DOHH2 (cell line): ENCODE measurements around the gene LMO2.

Experiments
- H3F3A ChIP-seq: fragments of 200-600 bp; sonication (generic), shearing (Covaris generic); 2 replicates; pipeline ENCODE4 v1.6.0; 2016; ENCODE audit warnings: antibody characterized with exemption, mild to moderate bottlenecking; ENCODE audit not compliant: control insufficient read depth, insufficient read depth
- H3K27ac ChIP-seq: fragments of 200-600 bp; sonication (generic); 2 replicates; pipeline ENCODE4 v1.5.1; 2014; ENCODE audit warnings: low read depth, mild to moderate bottlenecking, low read length, moderate library complexity
- H3K27me3 ChIP-seq: fragments of 200-600 bp; sonication (generic); 2 replicates; pipeline ENCODE4 v1.6.1; 2014; ENCODE audit warnings: mild to moderate bottlenecking, low read length, mixed read lengths; ENCODE audit not compliant: control insufficient read depth
- H3K36me3 ChIP-seq: fragments of 200-600 bp; sonication (generic); 2 replicates; pipeline ENCODE4 v1.6.1; 2014; ENCODE audit warnings: mild to moderate bottlenecking, low read length, moderate library complexity, mixed read lengths; ENCODE audit not compliant: control insufficient read depth
- H3K4me1 ChIP-seq: fragments of 200-600 bp; sonication (generic); 2 replicates; pipeline ENCODE4 v1.6.1; 2014; ENCODE audit warnings: mild to moderate bottlenecking, low read length, mixed read lengths; ENCODE audit not compliant: control insufficient read depth
- H3K4me2 ChIP-seq: fragments of 200-600 bp; sonication (generic); 2 replicates; pipeline ENCODE4 v1.6.0; 2014; ENCODE audit warnings: mild to moderate bottlenecking, low read length, moderate library complexity
- H3K4me3 ChIP-seq: fragments of 200-600 bp; sonication (generic); 2 replicates; pipeline ENCODE4 v1.5.1; 2014; ENCODE audit warnings: mild to moderate bottlenecking, low read length, mixed read lengths
- H3K79me2 ChIP-seq: fragments of 200-600 bp; sonication (generic); 2 replicates; pipeline ENCODE4 v1.6.1; 2014; ENCODE audit warnings: mild to moderate bottlenecking, low read length, mixed read lengths; ENCODE audit not compliant: control insufficient read depth
- H3K9me2 ChIP-seq: fragments of 200-600 bp; sonication (generic); replicated peaks from 2 replicates; pipeline ENCODE4 v1.6.1; 2014; ENCODE audit warnings: mild to moderate bottlenecking, low read length, mixed read lengths; ENCODE audit not compliant: control insufficient read depth
- H3K9me3 ChIP-seq: fragments of 200-600 bp; sonication (generic); 2 replicates; pipeline ENCODE4 v1.6.1; 2014; ENCODE audit warnings: antibody characterized with exemption, low read length, mixed read lengths; ENCODE audit not compliant: control insufficient read depth, insufficient read depth
- H4K20me1 ChIP-seq: fragments of 200-600 bp; sonication (generic); 2 replicates; pipeline ENCODE4 v1.6.0; 2014; ENCODE audit warnings: low read depth, mild to moderate bottlenecking, antibody characterized with exemption, low read length, moderate library complexity; ENCODE audit not compliant: control insufficient read depth, insufficient read depth
- CTCF ChIP-seq: fragments of 200-600 bp; sonication (generic); IDR thresholded peaks from one replicate; pipeline ENCODE4 v1.5.1; 2014; ENCODE audit warnings: antibody characterized with exemption, mild to moderate bottlenecking, low read depth, low read length; ENCODE audit not compliant: poor library complexity, severe bottlenecking
- EZH2phosphoT487 ChIP-seq: fragments of 200-600 bp; sonication (generic); IDR thresholded peaks from 2 replicates; pipeline ENCODE4 v1.6.1; 2017; ENCODE audit warnings: borderline replicate concordance, mild to moderate bottlenecking, antibody characterized with exemption, low read length, moderate library complexity, mixed read lengths

Gene LMO2

GRCh38 chr11:33829430-33830141 is 62.3 kb downstream of the LMO2 start:
- H3F3A ChIP-seq: no peaks in the 10 kb centered on the region
- H3K27ac ChIP-seq: no peak overlapping the region
- H3K4me1 ChIP-seq: no peaks in the 10 kb centered on the region
- H3K4me3 ChIP-seq: no peak overlapping the region
- H3K36me3 ChIP-seq: no peaks in the 10 kb centered on the region
- peaks cover 60% of the 10 kb centered on the region for H3K27me3 ChIP-seq
- H3K9me3 ChIP-seq: no peaks in the 10 kb centered on the region
- no peaks in the 10 kb centered on the region for H3K79me2 ChIP-seq
- no peak for TF ChIP-seq EZH2phosphoT487
- TF ChIP-seq CTCF: peak; percentile 79
- no peaks in the 10 kb centered on the region for H4K20me1 ChIP-seq
- H3K4me2 ChIP-seq: no peak overlapping the region
- H3K9me2 ChIP-seq: no peaks in the 10 kb centered on the region

GRCh38 chr11:33828604-33829429 is 63.1 kb downstream of the LMO2 start:
- Histone ChIP-seq H3K4me3 (no peak overlapping the region), H3K9me2 (no peaks in the 10 kb centered on the region), H4K20me1 (no peaks in the 10 kb centered on the region), H3F3A (no peaks in the 10 kb centered on the region), H3K27ac (no peak overlapping the region), H3K79me2 (no peaks in the 10 kb centered on the region), H3K36me3 (no peaks in the 10 kb centered on the region), H3K9me3 (no peaks in the 10 kb centered on the region), H3K4me2 (no peak overlapping the region), H3K4me1 (no peaks in the 10 kb centered on the region), H3K27me3 (peaks cover 63% of the 10 kb centered on the region)
- TF ChIP-seq EZH2phosphoT487 (no peak), CTCF (no peak)

- peaks cover 60% of the 10 kb centered on the region for H3K27me3 ChIP-seq
These were observed 64.7 kb downstream of the LMO2 start for GRCh38 chr11:33827206-33827605.

More at GRCh38 chr11:33827206-33827605, 64.7 kb downstream of the LMO2 start:
- Histone ChIP-seq H3K4me3 (no peak overlapping the region), H3K9me3 (no peaks in the 10 kb centered on the region), H3K9me2 (no peaks in the 10 kb centered on the region), H3F3A (no peaks in the 10 kb centered on the region), H4K20me1 (no peaks in the 10 kb centered on the region), H3K4me2 (no peak overlapping the region), H3K36me3 (no peaks in the 10 kb centered on the region), H3K79me2 (no peaks in the 10 kb centered on the region), H3K27ac (no peak overlapping the region), H3K4me1 (no peaks in the 10 kb centered on the region)
- no peak for TF ChIP-seq EZH2phosphoT487
- TF ChIP-seq CTCF: no peak
